ENCODE data around the gene TRIM67. TPM values are rescaled to one million over a fixed set of nuclear protein-coding genes. Genes with fewer than 3 reads are reported as not detected.

Gene TRIM67
- total and polyA plus RNA-seq, 2 of the 4 experiments (the other 2 are of a cell fraction) = not detected

DNA sequence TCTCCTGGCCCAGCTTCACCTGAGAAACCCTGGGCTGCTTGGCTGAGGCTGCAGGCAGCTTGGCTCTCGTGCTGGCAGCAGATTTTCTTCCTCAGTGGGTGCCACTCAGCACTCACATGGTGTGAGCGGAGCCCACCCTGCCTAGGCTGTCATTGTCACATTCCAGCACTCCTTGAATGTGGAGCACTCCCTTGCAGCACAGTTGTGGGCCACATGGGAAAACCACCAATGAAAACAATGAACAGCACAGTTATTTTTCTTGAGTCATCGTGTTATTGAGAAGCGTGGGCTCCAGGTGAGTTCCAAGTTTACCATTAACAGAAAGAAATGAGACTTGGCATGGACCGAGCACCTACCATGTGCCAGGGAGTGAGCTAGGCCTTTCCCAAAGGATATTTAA lies 27.2 kb upstream of the TRIM67 start:
- Histone ChIP-seq H3K9me3 (ENCODE audit: control insufficient read depth, insufficient read depth, low read length) (no peaks in the 10 kb centered on the region), H3K27ac (ENCODE audit: insufficient read depth, low read length) (no peak overlapping the region), H3K4me3 (ENCODE audit: insufficient read depth, low read depth, low read length) (no peak overlapping the region), H3K4me1 (ENCODE audit: control insufficient read depth, insufficient read depth, low read length) (peaks cover 3% of the 10 kb centered on the region; the same call in 1 of the 2 replicates), H3K14ac (replicated peaks; ENCODE audit: low read depth, low read length) (no peak overlapping the region), H4K91ac (ENCODE audit: insufficient read depth, low read depth, low read length) (no peak overlapping the region), H2BK15ac (ENCODE audit: low read depth, low read length) (no peak overlapping the region), H3K4me2 (ENCODE audit: low read depth, low read length) (no peak overlapping the region), H3K56ac (ENCODE audit: extremely low read depth, insufficient read depth, low read length) (no peak overlapping the region), H2BK20ac (ENCODE audit: low read depth, low read length) (no peak overlapping the region), H4K8ac (ENCODE audit: low read depth in 2 of 2, low read length in 2 of 2) (no peak overlapping the region), H3K9ac (ENCODE audit: low read depth, low read length) (no peak overlapping the region), H3K9me1 (ENCODE audit: insufficient read depth, low read length) (no peaks in the 10 kb centered on the region), H2BK5ac (ENCODE audit: low read depth, low read length, poor library complexity, severe bottlenecking) (no peak overlapping the region), H3K36me3 (ENCODE audit: control insufficient read depth, insufficient read depth, low read length) (no peaks in the 10 kb centered on the region), H3K4ac (ENCODE audit: low read depth, low read length) (no peak overlapping the region), H3K23ac (ENCODE audit: low read depth, low read length) (no peak overlapping the region), H2AFZ (replicated peaks; ENCODE audit: low read length, poor library complexity) (peak overlapping the region; percentile 21), H3K27me3 (ENCODE audit: control insufficient read depth, insufficient read depth, low read length) (no peaks in the 10 kb centered on the region; the same call in 1 of the 2 replicates), H2AK5ac (ENCODE audit: low read depth, low read length) (no peak overlapping the region), H4K5ac (ENCODE audit: low read depth, low read length) (no peak overlapping the region), H2AK9ac (replicated peaks; ENCODE audit: low read depth, low read length, poor library complexity) (no peak overlapping the region), H3K18ac (ENCODE audit: low read depth, low read length) (no peak overlapping the region), H4K20me1 (ENCODE audit: insufficient read depth, low read length) (no peaks in the 10 kb centered on the region; the same call in 1 of the 2 replicates), H3K79me1 (ENCODE audit: low read depth in 1 of 2, low read length in 2 of 2) (no peaks in the 10 kb centered on the region), H2BK120ac (ENCODE audit: low read depth, low read length) (no peak overlapping the region)
- TF ChIP-seq NFE2L2 (IDR thresholded peaks at IDR 0.05; ENCODE audit: low read depth, low read length) = no peak
- no peak for TF ChIP-seq CHD1 (IDR thresholded peaks at IDR 0.05; ENCODE audit: low read depth, low read length)
- no peak for TF ChIP-seq RCOR1 (IDR thresholded peaks at IDR 0.05; ENCODE audit: insufficient replicate concordance, low read length)
- no peak for TF ChIP-seq MAFK (IDR thresholded peaks at IDR 0.05; ENCODE audit: low read depth, low read length)
- TF ChIP-seq ELK1 (IDR thresholded peaks at IDR 0.05; ENCODE audit: borderline replicate concordance, low read depth, low read length) = no peak
- no peak for TF ChIP-seq MXI1 (IDR thresholded peaks at IDR 0.05; ENCODE audit: borderline replicate concordance, low read depth, low read length)
- no peak for TF ChIP-seq MAZ (IDR thresholded peaks at IDR 0.05; ENCODE audit: borderline replicate concordance, low read depth, low read length)
- no peak for TF ChIP-seq RFX5 (IDR thresholded peaks at IDR 0.05; ENCODE audit: low read depth, low read length)
- no peak for TF ChIP-seq FOS (IDR thresholded peaks at IDR 0.05; ENCODE audit: low read depth, low read length)
- no peak for TF ChIP-seq BHLHE40 (IDR thresholded peaks at IDR 0.05; ENCODE audit: low read depth, low read length)
- TF ChIP-seq, protein P1, sequence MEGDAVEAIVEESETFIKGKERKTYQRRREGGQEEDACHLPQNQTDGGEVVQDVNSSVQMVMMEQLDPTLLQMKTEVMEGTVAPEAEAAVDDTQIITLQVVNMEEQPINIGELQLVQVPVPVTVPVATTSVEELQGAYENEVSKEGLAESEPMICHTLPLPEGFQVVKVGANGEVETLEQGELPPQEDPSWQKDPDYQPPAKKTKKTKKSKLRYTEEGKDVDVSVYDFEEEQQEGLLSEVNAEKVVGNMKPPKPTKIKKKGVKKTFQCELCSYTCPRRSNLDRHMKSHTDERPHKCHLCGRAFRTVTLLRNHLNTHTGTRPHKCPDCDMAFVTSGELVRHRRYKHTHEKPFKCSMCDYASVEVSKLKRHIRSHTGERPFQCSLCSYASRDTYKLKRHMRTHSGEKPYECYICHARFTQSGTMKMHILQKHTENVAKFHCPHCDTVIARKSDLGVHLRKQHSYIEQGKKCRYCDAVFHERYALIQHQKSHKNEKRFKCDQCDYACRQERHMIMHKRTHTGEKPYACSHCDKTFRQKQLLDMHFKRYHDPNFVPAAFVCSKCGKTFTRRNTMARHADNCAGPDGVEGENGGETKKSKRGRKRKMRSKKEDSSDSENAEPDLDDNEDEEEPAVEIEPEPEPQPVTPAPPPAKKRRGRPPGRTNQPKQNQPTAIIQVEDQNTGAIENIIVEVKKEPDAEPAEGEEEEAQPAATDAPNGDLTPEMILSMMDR (conservative IDR thresholded peaks at IDR 0.05; ENCODE audit: low read depth, low read length) = no peak
- TF ChIP-seq, protein P2, sequence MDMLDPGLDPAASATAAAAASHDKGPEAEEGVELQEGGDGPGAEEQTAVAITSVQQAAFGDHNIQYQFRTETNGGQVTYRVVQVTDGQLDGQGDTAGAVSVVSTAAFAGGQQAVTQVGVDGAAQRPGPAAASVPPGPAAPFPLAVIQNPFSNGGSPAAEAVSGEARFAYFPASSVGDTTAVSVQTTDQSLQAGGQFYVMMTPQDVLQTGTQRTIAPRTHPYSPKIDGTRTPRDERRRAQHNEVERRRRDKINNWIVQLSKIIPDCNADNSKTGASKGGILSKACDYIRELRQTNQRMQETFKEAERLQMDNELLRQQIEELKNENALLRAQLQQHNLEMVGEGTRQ (IDR thresholded peaks at IDR 0.05; ENCODE audit: low read depth, low read length) = no peak
- TF ChIP-seq SMC3 (IDR thresholded peaks at IDR 0.05; ENCODE audit: low read depth, low read length) = no peak
- no peak for TF ChIP-seq CEBPB (IDR thresholded peaks at IDR 0.05; ENCODE audit: low read depth, low read length)
- ChIA-PET POLR2A (ENCODE audit: unreplicated experiment) (no interaction called here), CTCF (no interaction called here)
- no peak for ATAC-seq (ENCODE audit: low read depth)
- DNase-seq = no peak
- intact Hi-C loops (cut with micrococcal nuclease) = no loop called here
- in situ Hi-C loops (cut with MboI; ENCODE audit: low sequenced_read_pairs) = no loop called here
- no TSS peak for BruUV-seq (replicated peaks)
- dilution Hi-C loops (cut with HindIII; ENCODE audit: low sequenced_read_pairs, unreplicated experiment) = no loop called here
- 40% methylated on average over 2 of the region's 5 CpGs; no CpG with 5 or more reads in 1 of the 2 experiments for WGBS, 2 experiments (ENCODE audit: extremely low coverage in 2 of 2, insufficient read length in 1 of 2)

Data from IMR-90 (cell line).